Bone marrow (tissue), 2 donors: ENCODE results near the gene ANKZF1.

ENCODE experiments used
- DNase-seq, 2 donors: peaks; one replicate each; lab custom pipeline; 2025; lab: John Stamatoyannopoulos, UW

ANKZF1 gene

DNA sequence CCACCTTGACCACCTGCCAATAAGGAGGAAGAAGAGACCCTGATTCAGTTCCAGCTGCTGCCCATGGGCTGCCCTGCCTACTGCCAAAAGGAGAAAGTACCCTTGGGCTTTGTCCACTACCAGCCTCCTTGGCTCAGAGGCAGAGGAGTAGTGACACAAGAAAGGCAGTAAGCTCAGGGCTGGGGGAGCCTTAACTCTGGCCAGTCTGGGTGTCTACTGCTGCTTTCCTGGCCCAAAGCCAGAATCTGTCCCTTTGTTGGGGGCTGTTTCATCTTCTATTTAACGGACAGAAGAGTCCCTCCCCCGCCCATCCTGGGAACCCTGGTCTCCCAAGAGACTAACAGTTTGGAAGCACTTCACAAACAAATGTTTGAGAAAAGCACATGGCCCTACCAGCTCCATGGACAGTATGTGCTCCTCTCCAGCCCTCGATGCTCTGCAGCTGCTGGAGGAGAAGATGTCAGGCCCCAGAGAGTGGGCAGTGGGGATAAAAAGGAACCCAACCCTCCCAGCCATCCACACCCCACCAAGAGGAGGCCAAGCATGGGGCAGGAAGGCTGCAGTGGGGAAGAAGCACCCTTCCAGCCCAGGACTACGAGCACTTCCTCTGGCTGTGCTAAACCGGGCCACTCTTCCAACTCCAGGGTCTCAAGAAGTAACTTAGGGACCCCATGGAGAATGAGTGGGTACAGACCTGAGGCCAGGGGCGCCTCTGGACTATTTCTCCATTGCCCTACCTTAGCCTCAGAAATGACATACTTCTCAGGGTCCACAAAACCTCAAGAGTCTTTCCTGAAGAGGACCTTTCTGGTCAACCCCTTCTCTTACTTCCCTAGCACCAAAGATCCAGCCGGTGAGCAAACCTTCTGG is 1.3 kb upstream of the ANKZF1 start:
- no peak for DNase-seq

DNA sequence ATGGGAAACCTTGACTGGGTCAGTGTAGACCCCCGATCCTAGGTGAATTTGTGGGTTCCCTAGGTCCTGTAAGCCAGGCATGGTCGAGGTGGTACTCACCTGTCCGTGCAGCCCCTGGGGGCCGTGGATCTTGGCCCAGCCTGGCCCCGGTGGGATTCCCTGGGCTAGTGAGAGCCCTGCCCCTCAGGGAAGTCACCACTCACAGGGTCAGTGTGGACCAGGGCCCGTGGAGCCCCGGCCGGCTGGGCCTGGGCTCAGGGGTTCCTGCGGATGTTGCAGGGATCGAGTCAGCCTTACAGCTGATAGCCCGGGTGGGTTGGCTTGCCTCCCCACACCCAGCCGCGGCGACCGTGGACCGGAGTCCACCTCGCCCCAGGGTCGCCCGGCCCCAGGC is 698 bp upstream of the ANKZF1 start:
- DNase-seq: no peak

DNA sequence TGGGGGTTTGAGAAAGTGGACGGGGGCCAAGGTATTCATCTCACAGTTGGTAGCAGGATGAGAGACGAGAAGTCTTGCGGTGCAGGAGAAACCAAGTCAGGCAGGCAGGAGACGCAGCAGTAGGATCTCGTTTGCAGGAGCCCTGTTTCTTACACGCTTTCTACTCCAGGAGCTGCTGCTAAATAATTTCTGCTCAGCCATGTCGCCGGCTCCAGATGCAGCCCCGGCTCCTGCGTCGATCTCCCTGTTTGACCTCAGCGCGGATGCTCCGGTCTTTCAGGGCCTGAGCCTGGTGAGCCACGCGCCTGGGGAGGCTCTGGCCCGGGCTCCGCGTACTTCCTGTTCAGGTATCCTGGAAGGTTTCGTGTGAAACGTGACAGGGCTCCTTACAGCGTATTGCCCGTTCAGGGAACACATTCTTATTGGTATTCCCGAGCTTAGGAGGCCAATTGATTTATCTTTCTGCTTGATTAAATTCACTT is 494 bp downstream of the ANKZF1 start:
- no peak for DNase-seq

DNA sequence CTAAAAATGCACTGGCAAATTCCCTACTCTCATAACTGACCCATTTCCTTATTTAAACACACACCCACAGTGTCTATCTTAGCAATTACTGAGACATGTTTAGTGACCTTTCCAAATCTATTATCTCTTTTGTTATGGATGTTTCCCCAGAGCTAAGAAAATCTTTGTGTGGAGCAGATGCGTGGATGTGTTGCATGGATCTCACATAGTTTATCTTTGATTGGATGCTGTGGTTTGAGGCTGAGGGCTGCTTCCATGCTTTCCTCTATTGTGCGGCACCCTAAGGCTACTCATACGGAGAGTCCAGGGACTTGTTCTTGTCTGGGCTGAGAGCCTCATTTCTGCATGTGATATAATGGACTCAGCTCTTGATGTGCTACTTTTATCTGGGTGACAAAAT is 4.7 kb downstream of the ANKZF1 start:
- no peak for DNase-seq

- no peak for DNase-seq
These were observed 13.7 kb downstream of the ANKZF1 start for GRCh38 chr2:219243291-219243761.

GRCh38 chr2:219244789-219245147 is 15.2 kb downstream of the ANKZF1 start:
- DNase-seq: no peak

DNA sequence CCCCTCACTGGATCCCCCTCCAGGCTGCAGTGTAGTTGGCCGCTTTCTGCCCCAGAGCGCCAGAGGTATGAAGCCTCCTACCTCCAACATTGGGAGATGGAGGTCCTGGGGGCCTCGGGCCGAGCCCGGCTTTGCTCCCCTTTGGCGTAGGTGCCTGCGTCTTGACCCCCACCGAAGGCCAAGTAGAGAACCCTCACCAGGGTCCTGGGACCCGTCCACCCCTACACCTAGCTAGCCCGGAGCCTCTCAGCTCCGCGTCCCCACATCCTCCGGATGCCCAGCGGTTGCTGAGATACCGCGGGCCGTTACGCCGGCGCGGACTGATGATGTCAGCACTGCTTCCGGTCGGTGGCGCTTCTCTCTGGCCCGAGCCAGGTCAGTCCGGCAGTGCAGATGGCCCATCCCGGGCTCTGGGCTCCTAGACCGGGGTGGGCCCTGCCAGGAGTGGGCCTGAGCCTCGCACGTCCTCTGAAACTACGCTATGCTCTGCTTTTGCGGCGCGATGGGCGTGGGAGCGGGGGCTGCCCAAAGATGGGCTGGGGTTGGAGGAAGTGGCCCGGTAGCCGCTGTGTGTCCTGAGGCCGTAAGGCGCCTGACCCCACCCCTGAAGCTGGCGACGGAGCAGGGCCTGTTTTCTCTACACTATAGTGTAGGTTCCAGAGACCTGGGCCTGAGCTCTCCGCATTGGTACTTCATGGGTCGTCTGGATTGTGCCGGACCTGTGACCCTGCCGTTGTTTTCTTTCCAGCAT is 15.7 kb downstream of the ANKZF1 start, which contains the start of the genes GLB1L and STK16:
Gene GLB1L, minus strand, starts transcription at position 297 of the 751 bp plus-strand sequence. CDS start 1,871 bp downstream, outside the sequence.
Gene STK16, plus strand, starts transcription at position 332 of the 751 bp plus-strand sequence. CDS start 521 bp downstream, outside the sequence.
- DNase-seq: peak; percentile 68 to 91

GRCh38 chr2:219245899-219246230 is 16.3 kb downstream of the ANKZF1 start:
- DNase-seq: no peak

GRCh38 chr2:219246559-219246958 is 17.0 kb downstream of the ANKZF1 start:
- no peak for DNase-seq

DNA sequence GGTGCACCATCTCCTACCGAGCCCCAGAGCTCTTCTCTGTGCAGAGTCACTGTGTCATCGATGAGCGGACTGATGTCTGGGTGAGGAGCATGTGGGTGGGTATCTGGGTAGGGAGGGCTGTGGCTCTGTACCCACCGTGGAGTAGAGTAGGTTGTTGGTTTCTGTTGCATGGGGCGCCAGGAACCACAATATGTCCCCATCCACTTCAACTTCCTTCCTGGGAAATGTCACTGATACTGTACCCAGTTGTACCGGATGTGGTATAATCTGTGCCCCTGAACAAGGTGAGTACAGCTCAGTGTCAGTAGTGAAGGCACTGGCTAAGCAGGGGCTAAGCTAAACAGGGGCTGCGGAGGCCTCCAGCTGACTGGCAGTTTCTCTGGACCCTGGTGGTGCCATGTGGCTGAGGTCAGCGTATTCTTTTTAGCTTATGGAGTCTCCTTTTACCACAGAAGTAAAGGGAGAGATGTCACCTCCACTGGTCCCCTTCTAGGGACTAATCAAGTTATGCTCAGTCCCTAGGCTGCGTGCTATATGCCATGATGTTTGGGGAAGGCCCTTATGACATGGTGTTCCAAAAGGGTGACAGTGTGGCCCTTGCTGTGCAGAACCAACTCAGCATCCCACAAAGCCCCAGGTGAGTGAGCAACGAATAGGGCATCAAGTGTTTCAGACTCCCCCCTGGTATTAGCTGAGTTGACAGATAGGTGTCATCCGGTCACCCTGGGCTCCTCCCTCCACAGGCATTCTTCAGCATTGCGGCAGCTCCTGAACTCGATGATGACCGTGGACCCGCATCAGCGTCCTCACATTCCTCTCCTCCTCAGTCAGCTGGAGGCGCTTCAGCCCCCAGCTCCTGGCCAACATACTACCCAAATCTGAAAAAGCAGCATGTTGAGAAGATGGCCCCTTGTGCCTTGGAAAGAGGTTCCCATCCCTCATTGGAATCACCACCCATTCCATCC is 18.4 kb downstream of the ANKZF1 start:
- no peak for DNase-seq

DNA sequence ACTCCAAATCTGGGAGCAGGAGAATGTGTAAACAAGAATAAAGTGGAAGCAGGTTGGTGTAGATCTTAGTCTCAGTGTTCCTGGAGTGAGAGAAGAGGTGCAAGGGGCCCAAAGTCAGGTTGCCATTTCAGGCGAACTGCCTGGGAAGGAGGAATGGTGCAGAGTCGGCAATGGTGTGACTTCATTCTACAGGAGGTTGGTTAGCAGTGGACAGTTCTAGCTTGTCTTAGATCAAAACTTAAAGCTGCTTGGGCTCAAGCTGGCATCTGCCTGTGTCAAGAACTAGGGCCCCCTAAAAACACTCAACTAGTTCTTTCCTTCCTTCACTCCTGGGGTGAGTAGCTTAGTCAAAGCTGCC is 19.2 kb downstream of the ANKZF1 start:
- DNase-seq: no peak

- peak in 1 of 2 donors; percentile 54 for DNase-seq
These were observed 19.8 kb downstream of the ANKZF1 start for GRCh38 chr2:219249203-219249980.

DNA sequence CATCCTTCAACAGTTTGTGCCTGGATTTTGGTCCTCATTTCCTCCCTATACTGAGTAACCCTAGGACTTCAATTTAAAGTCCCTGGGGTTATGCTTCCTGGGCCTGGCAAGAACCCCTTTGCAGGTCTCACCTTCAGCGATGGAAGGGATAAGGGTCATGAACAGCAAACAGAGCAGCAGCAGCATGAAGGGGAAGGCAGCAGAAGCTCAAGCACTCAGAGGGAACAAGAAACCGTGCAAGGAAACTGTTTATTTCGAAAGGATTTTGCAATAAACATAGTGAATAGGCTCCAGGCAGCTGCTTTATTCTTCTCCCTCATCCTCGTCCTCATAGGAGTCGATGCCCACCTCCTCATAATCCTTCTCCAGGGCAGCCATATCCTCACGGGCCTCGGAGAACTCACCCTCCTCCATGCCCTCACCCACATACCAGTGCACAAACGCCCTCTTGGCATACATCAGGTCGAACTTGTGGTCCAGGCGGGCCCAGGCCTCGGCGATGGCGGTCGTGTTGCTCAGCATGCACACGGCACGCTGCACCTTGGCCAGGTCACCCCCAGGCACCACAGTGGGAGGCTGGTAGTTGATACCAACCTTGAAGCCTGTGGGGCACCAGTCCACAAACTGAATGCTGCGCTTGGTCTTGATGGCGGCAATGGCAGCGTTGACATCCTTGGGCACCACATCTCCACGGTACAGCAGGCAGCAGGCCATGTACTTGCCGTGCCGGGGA is 20.6 kb downstream of the ANKZF1 start:
- no peak for DNase-seq

GRCh38 chr2:219251656-219252055 is 22.1 kb downstream of the ANKZF1 start:
- no peak for DNase-seq

DNA sequence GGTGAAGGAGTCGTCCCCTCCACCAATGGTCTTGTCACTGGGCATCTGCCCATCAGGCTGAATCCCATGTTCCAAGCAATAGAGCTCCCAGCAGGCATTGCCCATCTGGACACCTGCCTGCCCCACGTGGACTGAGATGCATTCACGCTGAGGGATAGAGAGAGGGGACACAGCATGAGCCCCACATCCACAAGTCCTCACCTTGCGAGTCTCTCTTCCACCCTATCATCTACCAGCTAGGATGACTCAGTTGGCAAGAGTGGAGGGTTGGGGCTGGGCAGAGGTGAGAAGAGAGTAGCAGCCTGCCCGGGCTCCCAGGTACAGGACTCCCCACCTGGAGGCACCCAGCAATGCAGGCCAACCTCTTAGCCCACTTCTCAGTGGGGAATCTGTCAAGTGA is 22.5 kb downstream of the ANKZF1 start:
- DNase-seq: no peak

DNA sequence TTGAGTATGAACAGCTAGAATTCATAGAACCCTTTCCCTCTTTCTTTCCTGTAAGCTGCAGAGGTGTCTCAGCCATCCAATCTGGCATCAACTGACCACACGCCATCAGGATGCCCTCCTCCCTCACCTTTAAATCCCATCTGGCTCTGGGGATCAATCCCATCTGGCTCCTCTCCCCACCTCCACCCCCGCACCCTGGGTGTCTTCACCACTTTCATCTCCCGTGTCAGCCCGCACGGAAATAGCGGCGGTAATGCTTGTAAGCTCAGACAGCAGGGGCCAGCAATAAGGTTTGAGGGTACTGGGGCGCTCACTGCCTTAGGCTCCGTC is 22.9 kb downstream of the ANKZF1 start:
- DNase-seq: no peak

- peak in 1 of 2 donors; percentile 70 for DNase-seq
These were observed 23.5 kb downstream of the ANKZF1 start, which contains the start of gene TUBA4B for GRCh38 chr2:219252900-219253752. Gene TUBA4B (plus strand): TSS chr2:219253243. CDS start chr2:219253408, 165 bp downstream.

- DNase-seq: peak; percentile 31 to 70
These were observed 24.4 kb downstream of the ANKZF1 start, which contains the start of gene TUBA4A for GRCh38 chr2:219253753-219254589. Gene TUBA4A (minus strand): TSS chr2:219253918. CDS start chr2:219253858, 60 bp downstream.
